ENCODE results near the gene HELQ. TPM values are rescaled to one million over a fixed set of nuclear protein-coding genes. Genes with fewer than 3 reads are reported as not detected.

The HELQ gene
- total and polyA plus RNA-seq, 4 donors: 9.2 to 20.6 (median 14.2) TPM

GRCh38 chr4:83393908-83394307 is 61.7 kb downstream of the HELQ start:
- no CpG with 5 or more reads among the region's 4 CpGs for WGBS (ENCODE audit: insufficient coverage)
- H3K4me3 ChIP-seq (ENCODE audit: low read depth, low read length): no peak overlapping the region
- no peaks in the 10 kb centered on the region for H3K27me3 ChIP-seq (ENCODE audit: control insufficient read depth, insufficient read depth, low read length)
- no peak for DNase-seq (ENCODE audit: low read depth in 4 of 6, low spot score in 6 of 6)
- no peaks in the 10 kb centered on the region for H3K4me1 ChIP-seq (ENCODE audit: control insufficient read depth, insufficient read depth, low read length)
- H3K36me3 ChIP-seq (ENCODE audit: control insufficient read depth, insufficient read depth, low read length): no peaks in the 10 kb centered on the region
- H3K27ac ChIP-seq (ENCODE audit: low read depth, low read length): no peak overlapping the region
- H3K9me3 ChIP-seq (ENCODE audit: control insufficient read depth, insufficient read depth, low read length): no peaks in the 10 kb centered on the region

- 83% methylated on average over 1 of the region's 2 CpGs for WGBS (ENCODE audit: insufficient coverage)
- no peaks in the 10 kb centered on the region for H3K27me3 ChIP-seq (ENCODE audit: control insufficient read depth, insufficient read depth, low read length)
- H3K27ac ChIP-seq (ENCODE audit: low read depth, low read length): no peak overlapping the region
- H3K9me3 ChIP-seq (ENCODE audit: control insufficient read depth, insufficient read depth, low read length): no peaks in the 10 kb centered on the region
- H3K36me3 ChIP-seq (ENCODE audit: control insufficient read depth, insufficient read depth, low read length): no peaks in the 10 kb centered on the region
- DNase-seq (ENCODE audit: low read depth in 4 of 6, low spot score in 6 of 6): no peak
- H3K4me3 ChIP-seq (ENCODE audit: low read depth, low read length): no peak overlapping the region
- no peaks in the 10 kb centered on the region for H3K4me1 ChIP-seq (ENCODE audit: control insufficient read depth, insufficient read depth, low read length)
These were observed 63.1 kb downstream of the HELQ start for GRCh38 chr4:83392562-83392961.

GRCh38 chr4:83390944-83391343 is 64.7 kb downstream of the HELQ start:
- WGBS (ENCODE audit: insufficient coverage): 57% methylated on average over 6 of the region's 6 CpGs
- Histone ChIP-seq H3K9me3 (ENCODE audit: control insufficient read depth, insufficient read depth, low read length) (no peaks in the 10 kb centered on the region), H3K4me1 (ENCODE audit: control insufficient read depth, insufficient read depth, low read length) (peaks cover 3% of the 10 kb centered on the region), H3K36me3 (ENCODE audit: control insufficient read depth, insufficient read depth, low read length) (no peaks in the 10 kb centered on the region), H3K4me3 (ENCODE audit: low read depth, low read length) (no peak overlapping the region), H3K27me3 (ENCODE audit: control insufficient read depth, insufficient read depth, low read length) (no peaks in the 10 kb centered on the region), H3K27ac (ENCODE audit: low read depth, low read length) (no peak overlapping the region)
- DNase-seq (ENCODE audit: low read depth in 4 of 6, low spot score in 6 of 6): peak in 1 of 6 donors; percentile 49

GRCh38 chr4:83389756-83390505 is 65.7 kb downstream of the HELQ start:
- 71% methylated on average over 5 of the region's 8 CpGs for WGBS (ENCODE audit: insufficient coverage)
- no peaks in the 10 kb centered on the region for H3K9me3 ChIP-seq (ENCODE audit: control insufficient read depth, insufficient read depth, low read length)

DNA sequence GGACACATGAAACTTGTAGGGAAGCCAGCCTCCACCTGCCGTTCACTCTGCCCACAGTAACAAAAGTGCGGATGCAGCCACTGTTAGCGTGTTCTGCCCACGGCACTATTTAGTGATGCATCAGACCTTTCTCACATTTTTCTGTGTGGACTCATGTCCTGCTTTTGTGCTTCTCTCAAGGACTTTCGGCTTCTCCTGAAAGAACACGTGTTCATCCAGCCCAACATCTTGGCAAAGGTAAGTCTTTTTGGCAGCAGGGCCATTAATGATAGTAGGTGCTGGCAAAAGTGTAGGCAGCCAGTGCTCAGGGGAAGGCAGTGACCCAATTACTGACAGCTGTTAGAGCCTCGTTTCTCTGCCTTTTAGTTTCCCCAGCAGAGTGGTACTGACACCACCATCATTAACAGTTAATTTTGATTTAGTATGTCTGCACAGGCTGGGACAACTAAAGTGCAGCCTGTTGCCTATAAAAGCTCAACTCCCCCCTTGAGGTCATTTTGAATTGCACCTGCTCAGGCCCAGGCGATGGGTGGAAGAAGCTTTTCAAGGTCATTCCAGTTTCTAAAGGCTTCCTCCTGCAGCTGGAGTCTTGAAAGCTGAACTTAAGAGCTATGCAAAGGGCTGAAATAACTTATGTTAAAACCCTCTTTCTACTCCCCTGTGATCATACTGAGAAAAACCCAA is 66.4 kb downstream of the HELQ start:
- Histone ChIP-seq H3K4me1 (ENCODE audit: control insufficient read depth, insufficient read depth, low read length) (peaks cover 3% of the 10 kb centered on the region), H3K27ac (ENCODE audit: low read depth, low read length) (no peak overlapping the region), H3K36me3 (ENCODE audit: control insufficient read depth, insufficient read depth, low read length) (no peaks in the 10 kb centered on the region), H3K9me3 (ENCODE audit: control insufficient read depth, insufficient read depth, low read length) (no peaks in the 10 kb centered on the region), H3K4me3 (ENCODE audit: low read depth, low read length) (no peak overlapping the region), H3K27me3 (ENCODE audit: control insufficient read depth, insufficient read depth, low read length) (no peaks in the 10 kb centered on the region)
- WGBS (ENCODE audit: insufficient coverage): 80% methylated on average over 4 of the region's 8 CpGs
- peak in 1 of 6 donors; percentile 37 for DNase-seq (ENCODE audit: low read depth in 4 of 6, low spot score in 6 of 6)

More at GRCh38 chr4:83389756-83390505, 65.7 kb downstream of the HELQ start:
- Histone ChIP-seq H3K4me1 (ENCODE audit: control insufficient read depth, insufficient read depth, low read length) (peaks cover 3% of the 10 kb centered on the region), H3K36me3 (ENCODE audit: control insufficient read depth, insufficient read depth, low read length) (no peaks in the 10 kb centered on the region), H3K27ac (ENCODE audit: low read depth, low read length) (no peak overlapping the region), H3K4me3 (ENCODE audit: low read depth, low read length) (no peak overlapping the region), H3K27me3 (ENCODE audit: control insufficient read depth, insufficient read depth, low read length) (no peaks in the 10 kb centered on the region)
- no peak for DNase-seq (ENCODE audit: low read depth in 4 of 6, low spot score in 6 of 6)

DNA sequence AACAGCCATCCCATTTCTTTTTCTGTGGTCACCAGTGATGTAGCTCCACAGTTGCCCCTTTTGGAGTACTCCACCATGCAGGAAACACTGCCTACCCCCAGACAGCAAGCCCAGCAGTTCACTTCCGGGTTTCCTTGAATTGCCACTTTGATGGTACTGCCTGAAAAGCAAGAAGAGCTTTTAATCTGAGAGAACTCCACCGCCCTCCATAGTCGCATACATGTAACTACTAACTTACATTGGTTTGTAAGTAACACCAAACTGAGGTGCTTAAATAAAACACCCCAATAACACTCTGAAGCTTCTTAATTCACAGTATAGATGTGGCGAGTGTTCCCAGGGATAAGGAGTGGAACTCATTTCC is 67.3 kb downstream of the HELQ start:
- Histone ChIP-seq H3K4me1 (ENCODE audit: control insufficient read depth, insufficient read depth, low read length) (peaks cover 3% of the 10 kb centered on the region), H3K36me3 (ENCODE audit: control insufficient read depth, insufficient read depth, low read length) (no peaks in the 10 kb centered on the region), H3K27ac (ENCODE audit: low read depth, low read length) (no peak overlapping the region), H3K27me3 (ENCODE audit: control insufficient read depth, insufficient read depth, low read length) (no peaks in the 10 kb centered on the region), H3K4me3 (ENCODE audit: low read depth, low read length) (no peak overlapping the region), H3K9me3 (ENCODE audit: control insufficient read depth, insufficient read depth, low read length) (no peaks in the 10 kb centered on the region)
- WGBS (ENCODE audit: insufficient coverage): no CpG with 5 or more reads among the region's 4 CpGs
- no peak for DNase-seq (ENCODE audit: low read depth in 4 of 6, low spot score in 6 of 6)

GRCh38 chr4:83387476-83388312 is 67.9 kb downstream of the HELQ start:
- H3K27me3 ChIP-seq (ENCODE audit: control insufficient read depth, insufficient read depth, low read length): no peaks in the 10 kb centered on the region
- H3K36me3 ChIP-seq (ENCODE audit: control insufficient read depth, insufficient read depth, low read length): no peaks in the 10 kb centered on the region
- H3K9me3 ChIP-seq (ENCODE audit: control insufficient read depth, insufficient read depth, low read length): no peaks in the 10 kb centered on the region
- no peak overlapping the region for H3K4me3 ChIP-seq (ENCODE audit: low read depth, low read length)
- no peak overlapping the region for H3K27ac ChIP-seq (ENCODE audit: low read depth, low read length)
- peaks cover 3% of the 10 kb centered on the region for H3K4me1 ChIP-seq (ENCODE audit: control insufficient read depth, insufficient read depth, low read length)
- 50% methylated on average over 2 of the region's 3 CpGs for WGBS (ENCODE audit: insufficient coverage)
- no peak for DNase-seq (ENCODE audit: low read depth in 4 of 6, low spot score in 6 of 6)

- no peak overlapping the region for H3K4me3 ChIP-seq (ENCODE audit: low read depth, low read length)
- H3K9me3 ChIP-seq (ENCODE audit: control insufficient read depth, insufficient read depth, low read length): no peaks in the 10 kb centered on the region
- H3K36me3 ChIP-seq (ENCODE audit: control insufficient read depth, insufficient read depth, low read length): no peaks in the 10 kb centered on the region
- WGBS (ENCODE audit: insufficient coverage): 20% methylated on average over 1 of the region's 3 CpGs
- H3K27ac ChIP-seq (ENCODE audit: low read depth, low read length): no peak overlapping the region
- H3K4me1 ChIP-seq (ENCODE audit: control insufficient read depth, insufficient read depth, low read length): peaks cover 3% of the 10 kb centered on the region
- H3K27me3 ChIP-seq (ENCODE audit: control insufficient read depth, insufficient read depth, low read length): no peaks in the 10 kb centered on the region
- DNase-seq (ENCODE audit: low read depth in 4 of 6, low spot score in 6 of 6): no peak
These were observed 68.6 kb downstream of the HELQ start for GRCh38 chr4:83387012-83387411.

DNA sequence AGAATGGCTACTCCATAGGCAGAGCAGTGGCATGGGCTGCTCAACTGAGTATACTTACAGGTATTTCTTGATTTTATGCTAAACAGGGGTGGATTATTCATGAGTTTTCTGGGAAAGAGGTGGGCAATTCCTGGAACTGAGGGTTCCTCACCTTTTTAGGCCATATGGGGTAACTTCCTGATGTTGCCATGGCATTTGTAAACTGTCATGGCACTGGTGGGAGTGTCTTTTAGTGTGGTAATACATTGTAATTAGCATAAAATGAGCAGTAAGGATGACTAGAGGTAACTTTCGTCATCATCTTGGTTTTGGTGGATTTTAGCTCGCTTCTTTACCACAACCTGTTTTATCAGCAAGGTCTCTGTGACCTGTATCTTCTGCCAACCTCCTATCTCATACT is 72.8 kb downstream of the HELQ start:
- no peak overlapping the region for H3K27ac ChIP-seq (ENCODE audit: low read depth, low read length)
- no CpG with 5 or more reads among the region's 2 CpGs for WGBS (ENCODE audit: insufficient coverage)
- peaks cover 5% of the 10 kb centered on the region for H3K9me3 ChIP-seq (ENCODE audit: control insufficient read depth, insufficient read depth, low read length)
- H3K27me3 ChIP-seq (ENCODE audit: control insufficient read depth, insufficient read depth, low read length): no peaks in the 10 kb centered on the region
- no peak for DNase-seq (ENCODE audit: low read depth in 4 of 6, low spot score in 6 of 6)
- no peaks in the 10 kb centered on the region for H3K36me3 ChIP-seq (ENCODE audit: control insufficient read depth, insufficient read depth, low read length)
- H3K4me3 ChIP-seq (ENCODE audit: low read depth, low read length): no peak overlapping the region
- peaks cover 3% of the 10 kb centered on the region for H3K4me1 ChIP-seq (ENCODE audit: control insufficient read depth, insufficient read depth, low read length)
